HL-60/S4 treated with retinoic acid at 250 ng/mL for 4 days and 3 days (cell line): ENCODE measurements around the gene PLOD1.
"Not testable (repeated sequence)": the region's sequence is repeated elsewhere in the genome, so short reads cannot be mapped to it uniquely, and the experiment has no call there.

Experiments
- in situ Hi-C: fragments of 300-500 bp; cut with MboI; formaldehyde crosslinking; loops from 2 replicates; pipeline ENCODE4 v1.7.0; 2022; ENCODE audit warnings: low sequenced_read_pairs

PLOD1 gene

GRCh38 chr1:12001249-12001917 is 66.9 kb downstream of the PLOD1 start:
- in situ Hi-C loops = no loop called here

GRCh38 chr1:12001996-12002493 is 67.5 kb downstream of the PLOD1 start:
- in situ Hi-C loops = no loop called here

GRCh38 chr1:12003762-12004161 is 69.2 kb downstream of the PLOD1 start:
- in situ Hi-C loops = no loop called here

GRCh38 chr1:12005488-12006166 is 71.1 kb downstream of the PLOD1 start:
- in situ Hi-C loops = no loop called here

- in situ Hi-C loops = no loop called here
Observed at GRCh38 chr1:12006167-12006921, 71.8 kb downstream of the PLOD1 start.

- in situ Hi-C loops = no loop called here
Observed at GRCh38 chr1:12007204-12007603, 72.7 kb downstream of the PLOD1 start.

- in situ Hi-C loops = not testable (repeated sequence)
Observed at GRCh38 chr1:12008355-12008754, 73.8 kb downstream of the PLOD1 start.

- in situ Hi-C loops = no loop called here
Observed at GRCh38 chr1:12009318-12009947, 74.9 kb downstream of the PLOD1 start.

GRCh38 chr1:12010746-12011570 is 76.4 kb downstream of the PLOD1 start:
- in situ Hi-C loops = no loop called here

GRCh38 chr1:12011998-12012397 is 77.5 kb downstream of the PLOD1 start:
- in situ Hi-C loops = no loop called here

GRCh38 chr1:12012560-12013316 is 78.2 kb downstream of the PLOD1 start:
- in situ Hi-C loops = no loop called here

GRCh38 chr1:12014141-12014991 is 79.8 kb downstream of the PLOD1 start:
- in situ Hi-C loops = no loop called here

- in situ Hi-C loops = no loop called here
Observed at GRCh38 chr1:12015001-12015491, 80.5 kb downstream of the PLOD1 start.

- in situ Hi-C loops = no loop called here
Observed at GRCh38 chr1:12015499-12015898, 81.0 kb downstream of the PLOD1 start.

GRCh38 chr1:12016182-12016581 is 81.7 kb downstream of the PLOD1 start:
- in situ Hi-C loops = no loop called here

GRCh38 chr1:12019858-12020509 is 85.5 kb downstream of the PLOD1 start:
- in situ Hi-C loops = no loop called here

- in situ Hi-C loops = no loop called here
Observed at GRCh38 chr1:12021616-12022015, 87.1 kb downstream of the PLOD1 start.

GRCh38 chr1:12022036-12022435 is 87.5 kb downstream of the PLOD1 start:
- in situ Hi-C loops = no loop called here
